ENCODE measurements around the gene CACNA2D4. TPM values are rescaled to one million over a fixed set of nuclear protein-coding genes. Genes with fewer than 3 reads are reported as not detected.

The CACNA2D4 gene
- total RNA-seq, 1 experiment from 2014 or later = not detected

- DNase-seq (ENCODE audit: low read depth in 1 of 2, low spot score in 2 of 2) = no peak
- no peak overlapping the region for H3K4me3 ChIP-seq
- H3K36me3 ChIP-seq = no peaks in the 10 kb centered on the region
- peaks cover 72% of the 10 kb centered on the region for H3K27me3 ChIP-seq (replicated peaks)
- H3K27ac ChIP-seq = no peak overlapping the region
- no peaks in the 10 kb centered on the region; the same call in 1 of the 2 replicates for H3K9me3 ChIP-seq (replicated peaks)
- H3K4me1 ChIP-seq (replicated peaks) = no peaks in the 10 kb centered on the region; the same call in 1 of the 2 replicates
Measured at GRCh38 chr12:1834186-1834925, 84.1 kb downstream of the CACNA2D4 start.

DNA sequence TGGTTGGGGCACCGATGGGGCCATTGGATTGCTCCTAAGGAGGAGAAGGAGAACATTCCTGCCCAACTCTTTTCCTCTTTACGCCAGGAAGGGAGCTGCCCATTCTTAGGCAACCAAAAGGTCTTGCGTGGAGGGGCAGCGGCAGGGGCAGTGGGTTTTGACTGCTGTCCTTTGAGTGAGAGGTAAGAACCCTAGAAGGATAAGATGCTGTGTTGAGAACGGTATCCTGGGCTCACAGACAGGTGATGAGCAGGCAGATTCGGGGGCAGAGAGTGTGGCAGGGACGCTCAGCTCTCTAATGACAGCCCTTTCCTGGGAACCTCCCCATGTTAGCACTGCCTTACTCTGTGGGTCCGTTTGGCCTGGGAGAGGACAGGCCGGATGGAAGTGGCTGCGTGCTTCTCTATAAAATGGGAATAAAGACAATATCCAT, 84.8 kb downstream of the CACNA2D4 start:
- DNase-seq (ENCODE audit: low read depth in 1 of 2, low spot score in 2 of 2) = no peak
- peaks cover 72% of the 10 kb centered on the region for H3K27me3 ChIP-seq (replicated peaks)

GRCh38 chr12:1832801-1833595, 85.5 kb downstream of the CACNA2D4 start:
- H3K27me3 ChIP-seq (replicated peaks) = peaks cover 78% of the 10 kb centered on the region
- H3K9me3 ChIP-seq (replicated peaks) = no peaks in the 10 kb centered on the region; the same call in 1 of the 2 replicates
- no peak overlapping the region for H3K4me3 ChIP-seq
- H3K4me1 ChIP-seq (replicated peaks) = no peaks in the 10 kb centered on the region; the same call in 1 of the 2 replicates
- no peak overlapping the region for H3K27ac ChIP-seq
- H3K36me3 ChIP-seq = no peaks in the 10 kb centered on the region
- no peak for DNase-seq (ENCODE audit: low read depth in 1 of 2, low spot score in 2 of 2)

More for the DNA sequence above, 84.8 kb downstream of the CACNA2D4 start:
- H3K9me3 ChIP-seq (replicated peaks) = no peaks in the 10 kb centered on the region; the same call in 1 of the 2 replicates
- H3K27ac ChIP-seq = no peak overlapping the region
- no peaks in the 10 kb centered on the region; the same call in 1 of the 2 replicates for H3K4me1 ChIP-seq (replicated peaks)
- no peaks in the 10 kb centered on the region for H3K36me3 ChIP-seq
- H3K4me3 ChIP-seq = no peak overlapping the region

GRCh38 chr12:1830981-1831963, 87.2 kb downstream of the CACNA2D4 start:
- DNase-seq (ENCODE audit: low read depth in 1 of 2, low spot score in 2 of 2) = peak in 1 of 2 experiments; percentile 25
- Histone ChIP-seq H3K36me3 (no peaks in the 10 kb centered on the region), H3K27ac (no peak overlapping the region), H3K4me1 (replicated peaks) (no peaks in the 10 kb centered on the region), H3K9me3 (replicated peaks) (no peaks in the 10 kb centered on the region; the same call in 1 of the 2 replicates), H3K27me3 (replicated peaks) (peaks cover 95% of the 10 kb centered on the region), H3K4me3 (no peak overlapping the region)

DNA sequence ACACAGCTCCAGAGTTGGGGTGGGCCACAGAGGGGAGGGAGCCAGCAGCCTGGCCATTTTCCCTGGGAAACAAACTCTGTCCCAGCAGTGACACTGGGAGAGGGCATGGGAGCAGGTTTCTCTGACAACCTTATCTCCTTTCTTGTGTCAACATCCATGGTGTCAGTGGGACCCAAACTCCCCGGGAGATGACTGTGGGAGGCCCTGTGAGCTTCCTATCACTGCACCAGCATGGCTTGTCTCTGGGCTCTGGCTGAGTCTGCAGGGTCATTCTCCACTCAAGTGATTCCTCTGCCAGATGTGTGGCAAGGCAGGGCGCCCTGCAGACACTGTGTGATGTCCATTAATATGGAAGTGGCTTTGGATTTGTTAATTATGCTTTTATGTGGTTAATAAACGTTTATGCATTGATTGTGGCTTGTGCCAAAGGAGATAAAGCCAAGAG, 88.0 kb downstream of the CACNA2D4 start:
- H3K9me3 ChIP-seq (replicated peaks) = no peaks in the 10 kb centered on the region; the same call in 1 of the 2 replicates
- H3K27me3 ChIP-seq (replicated peaks) = peaks cover 95% of the 10 kb centered on the region
- H3K36me3 ChIP-seq = no peaks in the 10 kb centered on the region
- H3K4me3 ChIP-seq = no peak overlapping the region
- no peaks in the 10 kb centered on the region for H3K4me1 ChIP-seq (replicated peaks)
- no peak for DNase-seq (ENCODE audit: low read depth in 1 of 2, low spot score in 2 of 2)
- no peak overlapping the region for H3K27ac ChIP-seq

DNA sequence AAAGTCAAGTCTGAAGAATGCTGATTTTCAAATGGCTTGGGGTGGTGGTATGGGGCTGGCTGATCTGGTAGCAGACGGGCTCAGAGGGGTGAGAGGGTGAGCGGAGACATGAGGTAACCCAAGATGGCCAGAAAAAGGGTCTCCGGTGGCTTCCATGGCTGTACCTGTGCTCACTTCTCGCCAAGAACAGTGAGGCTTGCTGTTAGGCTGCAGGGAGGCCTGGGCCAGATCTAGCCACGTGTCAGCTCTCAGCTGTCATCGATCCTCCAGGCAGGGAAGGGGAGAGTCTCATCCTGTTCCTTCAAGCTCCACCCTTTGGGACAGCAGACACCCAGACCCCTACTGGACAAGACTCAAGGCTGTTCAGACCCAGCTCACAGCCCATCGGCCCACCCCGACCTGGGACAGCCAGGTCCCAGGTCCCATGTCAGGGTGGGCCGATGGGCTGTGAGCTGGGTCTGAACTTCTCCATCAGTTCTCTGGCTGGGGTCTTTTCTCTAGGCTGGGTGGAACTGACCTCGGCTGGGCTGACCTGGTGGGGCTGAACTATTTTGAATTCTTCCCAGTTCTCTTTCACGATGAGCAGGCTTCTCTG, 89.0 kb downstream of the CACNA2D4 start:
- no peaks in the 10 kb centered on the region for H3K36me3 ChIP-seq
- H3K9me3 ChIP-seq (replicated peaks) = no peaks in the 10 kb centered on the region; the same call in 1 of the 2 replicates
- H3K4me3 ChIP-seq = no peak overlapping the region
- H3K4me1 ChIP-seq (replicated peaks) = no peaks in the 10 kb centered on the region
- no peak overlapping the region for H3K27ac ChIP-seq
- DNase-seq (ENCODE audit: low read depth in 1 of 2, low spot score in 2 of 2) = no peak
- H3K27me3 ChIP-seq (replicated peaks) = peaks cover 97% of the 10 kb centered on the region

- Histone ChIP-seq H3K4me1 (replicated peaks) (no peaks in the 10 kb centered on the region), H3K4me3 (no peak overlapping the region), H3K9me3 (replicated peaks) (no peaks in the 10 kb centered on the region; the same call in 1 of the 2 replicates), H3K36me3 (no peaks in the 10 kb centered on the region), H3K27me3 (replicated peaks) (peaks cover 97% of the 10 kb centered on the region), H3K27ac (no peak overlapping the region)
- no peak for DNase-seq (ENCODE audit: low read depth in 1 of 2, low spot score in 2 of 2)
Measured at GRCh38 chr12:1828856-1829255, 89.6 kb downstream of the CACNA2D4 start.

DNA sequence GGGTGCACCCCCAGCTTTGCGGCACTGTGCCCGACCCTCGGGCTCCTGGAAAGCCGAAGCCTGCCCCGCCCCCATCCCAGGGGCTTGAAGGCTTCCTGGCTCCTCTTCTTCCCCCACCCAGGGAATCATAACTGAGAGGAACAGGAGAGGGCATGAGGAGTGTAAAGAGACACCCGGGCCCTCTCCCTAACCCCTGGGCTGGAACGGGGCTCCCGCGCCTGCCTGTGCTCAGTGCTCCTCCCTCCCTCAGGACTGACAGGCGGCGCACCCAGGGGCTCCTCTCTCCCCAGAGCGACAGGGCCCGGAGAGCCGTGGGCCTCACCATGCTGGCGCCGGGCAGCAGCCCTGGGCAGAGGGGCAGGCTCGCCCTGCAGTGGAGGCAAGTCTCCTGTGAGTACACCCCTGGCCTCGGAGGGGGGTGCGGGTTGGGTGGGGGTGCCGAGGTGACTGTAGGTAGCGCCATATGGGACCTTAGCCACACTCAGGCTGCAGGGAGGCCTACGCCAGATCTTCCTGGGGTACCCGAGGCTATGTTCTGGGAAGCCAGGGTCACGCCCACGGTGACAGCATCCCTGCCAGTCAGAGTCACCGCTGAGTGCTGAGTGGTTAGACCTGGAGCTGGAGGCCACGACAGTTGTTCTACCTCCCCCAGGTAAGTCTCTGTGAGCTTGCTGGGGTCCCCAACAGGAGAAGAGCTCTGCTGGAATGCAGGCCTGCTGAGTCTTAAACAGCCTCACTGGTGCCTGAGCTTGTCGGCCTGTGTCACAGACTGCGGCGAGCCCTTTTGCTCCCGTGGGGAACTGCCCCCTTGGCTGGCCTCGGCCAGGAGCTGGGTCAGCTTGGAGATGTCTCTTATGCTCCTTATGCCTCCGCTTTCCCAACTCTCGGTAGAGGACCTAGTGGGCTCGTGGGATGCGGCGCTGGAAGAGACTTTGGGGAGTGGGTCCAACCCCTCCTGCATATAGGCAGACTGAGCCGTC, 90.3 kb downstream of the CACNA2D4 start:
- H3K27ac ChIP-seq = no peak overlapping the region

DNA sequence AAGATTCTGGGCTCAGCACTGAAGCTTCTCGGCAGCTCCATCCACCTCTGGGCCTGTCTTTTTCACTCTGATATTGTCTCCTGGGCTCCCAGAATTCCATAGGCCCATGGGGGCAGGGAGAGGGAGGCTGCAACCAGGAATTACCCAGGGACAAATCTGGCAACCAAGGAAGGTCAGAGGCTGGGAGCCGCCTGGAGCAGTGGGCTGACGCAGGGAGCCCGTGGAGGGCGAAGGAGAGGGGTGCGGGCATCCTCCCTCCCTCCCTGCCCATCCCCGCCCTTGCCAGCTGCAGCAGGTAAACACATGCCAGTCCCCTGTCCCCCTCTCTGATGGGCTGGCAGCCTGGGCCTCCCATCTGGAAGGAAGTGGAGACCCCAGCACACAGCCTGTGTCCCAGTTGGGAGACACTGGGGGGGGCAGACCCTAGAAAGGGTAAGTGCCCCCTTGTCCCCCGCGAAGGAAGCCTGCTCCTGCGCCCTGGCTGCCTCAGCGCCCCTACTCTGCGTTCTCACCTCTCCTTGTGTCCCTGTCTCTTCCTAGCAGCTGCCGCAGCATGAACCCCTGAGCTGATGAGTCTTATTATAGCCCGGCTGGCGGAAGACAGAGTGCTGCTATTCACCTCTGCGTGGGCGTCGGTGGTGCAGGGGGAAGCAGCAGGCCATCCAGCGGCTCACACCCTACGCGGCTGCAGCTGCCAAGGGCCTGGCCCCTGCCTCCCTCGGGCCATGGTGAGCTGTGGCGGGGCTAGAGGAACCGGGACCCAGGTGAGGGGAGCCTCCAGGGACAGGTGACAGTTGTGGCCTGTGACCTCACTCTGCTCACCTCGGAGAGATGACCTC, 91.4 kb downstream of the CACNA2D4 start:
- Histone ChIP-seq H3K9me3 (replicated peaks) (no peaks in the 10 kb centered on the region; the same call in 1 of the 2 replicates), H3K36me3 (no peaks in the 10 kb centered on the region), H3K4me1 (replicated peaks) (no peaks in the 10 kb centered on the region), H3K4me3 (no peak overlapping the region), H3K27ac (no peak overlapping the region), H3K27me3 (replicated peaks) (peaks cover 97% of the 10 kb centered on the region)
- no peak for DNase-seq (ENCODE audit: low read depth in 1 of 2, low spot score in 2 of 2)

More for the DNA sequence above, 90.3 kb downstream of the CACNA2D4 start:
- Histone ChIP-seq H3K9me3 (replicated peaks) (no peaks in the 10 kb centered on the region; the same call in 1 of the 2 replicates), H3K27me3 (replicated peaks) (peaks cover 97% of the 10 kb centered on the region), H3K36me3 (no peaks in the 10 kb centered on the region), H3K4me1 (replicated peaks) (no peaks in the 10 kb centered on the region), H3K4me3 (no peak overlapping the region)
- DNase-seq (ENCODE audit: low read depth in 1 of 2, low spot score in 2 of 2) = no peak

- H3K27ac ChIP-seq = no peak overlapping the region
- H3K4me1 ChIP-seq (replicated peaks) = no peaks in the 10 kb centered on the region
- H3K9me3 ChIP-seq (replicated peaks) = no peaks in the 10 kb centered on the region; the same call in 1 of the 2 replicates
- no peaks in the 10 kb centered on the region for H3K36me3 ChIP-seq
- H3K27me3 ChIP-seq (replicated peaks) = peaks cover 99% of the 10 kb centered on the region
- DNase-seq (ENCODE audit: low read depth in 1 of 2, low spot score in 2 of 2) = no peak
- H3K4me3 ChIP-seq = no peak overlapping the region
Measured at GRCh38 chr12:1826401-1826800, 92.1 kb downstream of the CACNA2D4 start.

DNA sequence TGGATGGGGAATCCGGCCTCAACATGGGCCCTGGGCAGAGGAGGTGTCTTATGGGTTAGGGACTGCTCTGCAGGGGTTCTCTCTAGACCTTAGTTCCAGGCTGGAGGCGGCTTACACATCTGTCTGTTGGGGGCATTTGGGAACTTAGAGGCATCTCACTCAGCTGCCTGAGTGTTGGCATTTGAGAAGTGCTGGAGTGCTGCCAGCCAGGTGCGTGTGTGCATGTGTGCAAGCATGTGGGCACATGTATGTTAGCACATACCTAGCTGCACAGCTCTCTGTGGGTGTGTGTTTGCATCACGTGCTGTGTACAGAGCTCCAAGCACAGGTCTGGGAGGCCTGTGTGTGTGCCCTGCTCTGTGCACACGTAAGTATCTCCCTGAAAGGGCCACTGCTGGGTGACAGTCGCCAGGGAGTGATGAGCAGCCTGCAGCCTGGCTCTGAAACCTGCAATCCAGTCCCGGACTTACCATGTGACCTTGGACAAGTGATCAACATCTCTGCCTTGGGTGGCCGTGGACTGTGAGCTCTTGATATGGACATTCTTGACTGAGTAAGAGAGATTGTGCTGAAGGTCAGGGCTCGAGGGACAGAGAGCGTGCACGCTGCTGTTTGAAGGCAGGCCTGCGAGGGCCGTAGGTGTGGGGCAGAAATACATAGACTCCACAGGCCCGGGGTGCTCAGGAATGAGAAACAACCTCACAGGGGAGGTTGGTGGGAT, 92.9 kb downstream of the CACNA2D4 start:
- no peaks in the 10 kb centered on the region for H3K9me3 ChIP-seq (replicated peaks)
- no peak for DNase-seq (ENCODE audit: low read depth in 1 of 2, low spot score in 2 of 2)
- no peak overlapping the region for H3K27ac ChIP-seq
- no peaks in the 10 kb centered on the region for H3K36me3 ChIP-seq
- H3K27me3 ChIP-seq (replicated peaks) = peaks cover 99% of the 10 kb centered on the region
- H3K4me1 ChIP-seq (replicated peaks) = no peaks in the 10 kb centered on the region
- no peak overlapping the region for H3K4me3 ChIP-seq
